Upper lobe of left lung (tissue), 6 donors: ENCODE data around the gene NT5M. TPM values are rescaled to one million over a fixed set of nuclear protein-coding genes. Genes with fewer than 3 reads are reported as not detected.

Source experiments
- ATAC-seq, 2 donors: fragments of 200-7000 bp; cut with Tn5 transposase; one replicate each; pipeline ENCODE4 v1.9.1; 2022; ENCODE audit warnings: mild to moderate bottlenecking in 2 of 2, moderate library complexity in 2 of 2; ENCODE audit not compliant: low FRiP score in 2 of 2
- DNase-seq, 2 donors: peaks; one replicate each; pipeline ENCODE4 v3.0.0-alpha.2; 2019 to 2020
- H3K27ac ChIP-seq, 4 donors: fragments of 200-600 bp; sonication (generic); one replicate each; pipeline ENCODE4 v1.5.1; 2016 to 2019
- H3K27me3 ChIP-seq, 4 donors: fragments of 200-600 bp; sonication (generic); one replicate each; pipeline ENCODE4 v1.5.1; 2017 to 2019
- H3K36me3 ChIP-seq, 4 donors: fragments of 200-600 bp; sonication (generic); one replicate each; pipeline ENCODE4 v1.5.1; 2016 to 2019
- H3K4me1 ChIP-seq, 4 donors: fragments of 200-600 bp; sonication (generic); one replicate each; pipeline ENCODE4 v1.5.1; 2018 to 2019
- H3K4me3 ChIP-seq, 4 donors: fragments of 200-600 bp; sonication (generic); one replicate each; pipeline ENCODE4 v1.5.1; 2017 to 2019; ENCODE audit warnings: mild to moderate bottlenecking in 2 of 4, moderate library complexity in 1 of 4
- H3K9me3 ChIP-seq, 4 donors: fragments of 200-600 bp; sonication (generic); one replicate each; pipeline ENCODE4 v1.5.1; 2018 to 2019
- EP300 ChIP-seq, 4 donors: sonication (generic); formaldehyde crosslinking; IDR thresholded peaks; one replicate each; pipeline ENCODE4 v1.5.1; 2017; ENCODE audit warnings: antibody characterized with exemption in 4 of 4, control low read depth in 2 of 4
- POLR2A ChIP-seq, 4 donors: fragments of 450-650 bp; IDR thresholded peaks; one replicate each; pipeline ENCODE4 v1.5.1; 2016 to 2017; ENCODE audit warnings: antibody characterized with exemption in 4 of 4, mild to moderate bottlenecking in 2 of 4
- POLR2AphosphoS5 ChIP-seq, 2 donors: sonication (generic); formaldehyde crosslinking; IDR thresholded peaks; one replicate each; pipeline ENCODE4 v1.5.1; 2017; ENCODE audit warnings: antibody characterized with exemption in 2 of 2
- WGBS, 2 donors: methylation state at CpG; one replicate each; pipeline ENCODE4 v1.1.5; 2017 to 2018; 5-methylcytosine and 5-hydroxymethylcytosine counted together
- total RNA-seq, 6 donors: library from RNA; depleted of rRNA in 4 of 6; stranded (reverse); fragments of >200 nt in 4 of 6; gene quantifications; one replicate each; pipeline versions ENCODE4 v1.1.0 to v1.2.1, GENCODE V29; 2016 to 2021
- TF ChIP-seq, protein P1 (sequence below), 6 experiments: fragments of 450-650 bp in 4 of 6; fragments of 200-600 bp in 2 of 6; sonication (generic) in 2 of 6; IDR thresholded peaks; one replicate each; pipeline ENCODE4 v1.5.1; 2016 to 2019; ENCODE audit warnings: antibody characterized with exemption in 6 of 6
- donor health status: DM: no; HTN: no; CAD: no; lungs with moderate emphysema.
- donor health status: DM: no; HTN: yes; CAD: no; lungs with severe emphysema.

The NT5M gene
- total RNA-seq, 6 donors from 2014 or later: 1.2 to 3.7 (median 1.8) TPM

DNA sequence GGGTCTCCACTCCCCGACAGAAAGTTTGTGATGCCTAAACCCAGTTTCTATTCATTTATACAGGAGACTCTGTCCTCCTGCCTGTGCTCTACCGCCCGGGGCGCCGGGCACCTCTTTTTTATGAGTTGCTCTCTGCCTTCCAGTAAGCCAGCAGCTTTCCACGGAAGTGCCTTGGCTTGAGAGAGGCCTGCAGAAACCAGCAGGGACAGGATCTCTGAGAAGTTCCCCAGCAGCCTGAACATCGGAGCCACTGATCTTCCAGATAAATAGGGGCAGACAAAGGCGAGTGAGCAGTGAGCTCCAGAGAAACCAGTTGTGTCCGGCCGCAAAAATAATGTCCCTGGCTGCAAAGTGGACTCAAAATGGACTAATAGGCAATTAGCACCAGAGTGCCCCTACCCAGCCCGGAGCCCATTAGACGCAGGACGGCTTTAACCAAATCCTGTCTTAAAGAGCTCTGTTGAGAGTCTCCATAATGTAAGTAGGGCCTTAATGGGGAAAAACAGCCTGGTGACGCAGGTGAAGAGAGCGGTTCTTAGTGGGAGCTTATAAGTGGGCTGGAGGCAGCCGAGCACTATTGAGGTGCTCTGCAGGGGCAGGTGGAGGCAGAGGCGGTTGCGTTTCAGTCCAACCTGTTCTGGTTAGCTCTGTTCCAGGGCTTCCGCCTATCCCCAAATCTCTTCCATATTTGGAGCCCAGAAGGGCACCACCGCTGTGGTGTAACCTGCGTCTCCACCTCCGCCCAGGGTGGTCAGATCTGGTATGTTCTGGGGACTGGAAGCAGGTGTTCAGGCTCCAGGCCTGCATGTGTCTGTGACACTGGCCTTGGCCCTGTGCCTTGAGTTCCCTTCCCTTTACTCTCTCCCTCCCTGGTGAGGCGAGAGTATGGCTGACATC is 74.1 kb downstream of the NT5M start:
- TF ChIP-seq POLR2A (IDR thresholded peaks at IDR 0.05) (peak in 1 of 4 donors; percentile 41), POLR2AphosphoS5 (IDR thresholded peaks at IDR 0.05) (peak in 1 of 2 donors; percentile 28)
- TF ChIP-seq, protein P1, sequence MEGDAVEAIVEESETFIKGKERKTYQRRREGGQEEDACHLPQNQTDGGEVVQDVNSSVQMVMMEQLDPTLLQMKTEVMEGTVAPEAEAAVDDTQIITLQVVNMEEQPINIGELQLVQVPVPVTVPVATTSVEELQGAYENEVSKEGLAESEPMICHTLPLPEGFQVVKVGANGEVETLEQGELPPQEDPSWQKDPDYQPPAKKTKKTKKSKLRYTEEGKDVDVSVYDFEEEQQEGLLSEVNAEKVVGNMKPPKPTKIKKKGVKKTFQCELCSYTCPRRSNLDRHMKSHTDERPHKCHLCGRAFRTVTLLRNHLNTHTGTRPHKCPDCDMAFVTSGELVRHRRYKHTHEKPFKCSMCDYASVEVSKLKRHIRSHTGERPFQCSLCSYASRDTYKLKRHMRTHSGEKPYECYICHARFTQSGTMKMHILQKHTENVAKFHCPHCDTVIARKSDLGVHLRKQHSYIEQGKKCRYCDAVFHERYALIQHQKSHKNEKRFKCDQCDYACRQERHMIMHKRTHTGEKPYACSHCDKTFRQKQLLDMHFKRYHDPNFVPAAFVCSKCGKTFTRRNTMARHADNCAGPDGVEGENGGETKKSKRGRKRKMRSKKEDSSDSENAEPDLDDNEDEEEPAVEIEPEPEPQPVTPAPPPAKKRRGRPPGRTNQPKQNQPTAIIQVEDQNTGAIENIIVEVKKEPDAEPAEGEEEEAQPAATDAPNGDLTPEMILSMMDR (IDR thresholded peaks at IDR 0.05): no peak
- no peak overlapping the region for H3K4me3 ChIP-seq
- 75 to 81% methylated on average over 20 to 23 of the region's 23 CpGs for WGBS, 2 donors
- no peaks in the 10 kb centered on the region for H3K9me3 ChIP-seq
- H3K27ac ChIP-seq: peak overlapping the region; percentile 64 to 83 (median 72)
- H3K4me1 ChIP-seq: peaks cover 8 to 39% (median 22%) of the 10 kb centered on the region in 4 donors
- no peaks in the 10 kb centered on the region for H3K36me3 ChIP-seq
- peak; percentile 41 to 85 for ATAC-seq
- peak in 1 of 2 donors; percentile 86 for DNase-seq
- no peaks in the 10 kb centered on the region for H3K27me3 ChIP-seq

DNA sequence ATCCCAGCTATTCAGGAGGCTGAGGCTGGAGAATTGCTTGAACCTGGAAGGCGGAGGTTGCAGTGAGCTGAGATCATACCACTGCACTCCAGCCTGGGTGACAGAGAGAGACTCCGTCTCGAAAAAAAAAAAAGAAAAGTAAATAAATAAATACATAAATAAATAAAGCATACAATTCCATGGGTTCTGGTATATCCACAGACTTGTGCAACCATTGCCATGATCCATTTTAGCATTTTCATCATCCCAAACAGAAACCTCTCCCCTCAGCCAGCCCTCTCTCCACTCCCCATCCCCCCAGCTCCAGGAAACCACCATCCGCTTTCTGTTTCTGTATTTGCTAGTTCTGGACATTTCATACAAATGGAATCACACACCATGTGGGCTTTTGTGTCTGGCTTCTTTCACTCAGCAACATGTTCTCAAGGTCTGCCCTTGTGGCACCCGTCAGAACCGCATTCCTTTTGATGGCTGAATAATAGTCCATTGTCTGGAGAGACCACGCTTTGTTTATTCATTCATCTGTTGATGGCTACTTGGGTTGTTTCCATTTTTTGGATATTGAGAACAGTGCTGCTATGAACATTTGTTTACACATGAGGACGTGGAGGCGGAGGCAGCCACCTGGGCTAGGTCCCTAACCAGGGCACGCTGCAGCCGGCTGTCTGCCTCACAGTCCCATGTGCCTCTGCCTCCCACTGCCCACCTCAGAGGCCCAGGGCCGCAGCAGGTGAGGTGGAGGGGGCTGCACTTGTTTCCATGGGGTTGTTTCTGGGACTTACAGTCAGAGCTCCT is 76.2 kb downstream of the NT5M start:
- DNase-seq: no peak
- no peak for ATAC-seq
- Histone ChIP-seq H3K27ac (no peak overlapping the region), H3K4me1 (peaks cover 8 to 34% (median 22%) of the 10 kb centered on the region in 4 donors), H3K4me3 (no peak overlapping the region), H3K36me3 (no peaks in the 10 kb centered on the region), H3K27me3 (no peaks in the 10 kb centered on the region), H3K9me3 (no peaks in the 10 kb centered on the region)
- TF ChIP-seq POLR2A (IDR thresholded peaks at IDR 0.05) (no peak), EP300 (IDR thresholded peaks at IDR 0.05) (no peak), POLR2AphosphoS5 (IDR thresholded peaks at IDR 0.05) (no peak)
- TF ChIP-seq, protein P1 (IDR thresholded peaks at IDR 0.05): no peak
- 59 to 70% methylated on average over 11 to 12 of the region's 12 CpGs for WGBS, 2 donors

DNA sequence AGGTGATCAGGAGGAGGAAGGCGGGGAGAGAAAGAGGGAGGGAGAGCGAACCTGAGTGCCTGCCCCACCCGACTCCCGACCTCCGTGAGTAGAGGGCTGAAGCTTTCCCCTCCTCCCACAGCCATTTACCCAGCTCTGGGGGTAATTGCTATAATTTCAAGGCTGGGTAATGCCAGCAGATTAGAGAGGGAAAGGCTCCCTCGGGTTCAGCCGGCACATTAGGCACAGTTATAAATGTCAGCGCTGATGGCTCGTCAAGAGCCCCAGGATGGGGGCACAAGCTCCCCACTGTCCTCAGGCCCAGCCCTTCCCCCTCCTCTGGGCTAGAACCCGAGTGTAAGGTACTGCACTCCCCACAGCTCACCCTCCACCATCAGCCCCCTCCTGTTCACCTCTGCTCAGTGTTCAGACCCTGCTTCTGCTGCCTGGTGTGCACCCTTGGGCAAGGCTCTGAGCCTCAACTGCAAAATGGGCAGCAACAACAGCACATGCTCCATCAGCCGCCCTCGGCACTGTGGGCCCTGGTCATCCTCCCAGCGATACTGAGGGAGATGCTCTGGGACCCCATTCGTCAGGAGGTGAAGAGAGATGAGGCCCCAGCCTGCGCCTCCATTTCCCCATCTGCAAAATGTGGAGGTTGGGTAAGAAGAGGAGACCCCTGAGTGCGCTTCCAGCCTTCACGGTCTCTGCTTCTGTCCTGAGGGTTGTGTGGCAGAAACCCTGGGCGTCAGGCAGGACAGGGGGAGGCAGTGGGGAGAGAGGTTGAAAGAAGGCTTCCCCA is 77.2 kb downstream of the NT5M start:
- Histone ChIP-seq H3K4me3 (no peak overlapping the region), H3K36me3 (no peaks in the 10 kb centered on the region), H3K27me3 (no peaks in the 10 kb centered on the region), H3K4me1 (peaks cover 8 to 26% (median 22%) of the 10 kb centered on the region in 4 donors), H3K9me3 (no peaks in the 10 kb centered on the region), H3K27ac (no peak overlapping the region)
- DNase-seq: no peak
- TF ChIP-seq, protein P1 (IDR thresholded peaks at IDR 0.05): no peak
- TF ChIP-seq POLR2AphosphoS5 (IDR thresholded peaks at IDR 0.05) (no peak), POLR2A (IDR thresholded peaks at IDR 0.05) (no peak), EP300 (IDR thresholded peaks at IDR 0.05) (no peak)
- ATAC-seq: no peak
- WGBS, 2 donors: 80% methylated on average over 13 to 18 of the region's 18 CpGs

DNA sequence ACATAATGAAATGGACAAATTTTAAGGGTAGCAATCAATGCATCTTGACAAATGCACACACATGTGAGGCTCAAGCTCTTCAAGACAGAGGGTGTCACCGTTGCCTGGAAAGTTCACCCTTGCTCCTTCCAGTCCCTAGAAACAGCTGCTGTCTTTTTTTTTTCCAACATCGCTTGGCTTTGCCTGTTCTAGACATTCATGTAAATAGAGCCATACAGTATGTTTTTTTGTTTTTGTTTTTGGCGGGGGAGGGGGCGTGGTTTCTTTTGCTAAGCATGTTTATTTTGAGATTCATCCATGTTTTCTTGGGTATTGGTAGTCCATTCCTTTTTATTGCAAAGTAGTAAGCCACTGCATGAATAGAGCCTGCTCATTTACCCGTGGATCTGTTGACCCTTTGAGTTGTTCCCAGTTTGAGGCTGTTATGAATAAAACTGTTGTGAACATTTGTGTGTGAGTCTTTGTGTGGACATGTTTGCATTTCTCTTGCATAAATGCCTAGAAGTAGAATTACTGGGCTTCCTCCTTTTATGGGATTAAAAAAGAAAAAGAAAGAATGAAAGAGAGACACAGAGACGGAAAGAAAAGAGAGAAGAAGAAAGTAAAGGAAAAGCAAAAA is 78.4 kb downstream of the NT5M start:
- 67 to 73% methylated on average over 6 of the region's 6 CpGs for WGBS, 2 donors
- DNase-seq: no peak
- H3K27ac ChIP-seq: no peak overlapping the region
- TF ChIP-seq POLR2A (IDR thresholded peaks at IDR 0.05) (no peak), POLR2AphosphoS5 (IDR thresholded peaks at IDR 0.05) (no peak), EP300 (IDR thresholded peaks at IDR 0.05) (no peak)
- TF ChIP-seq, protein P1 (IDR thresholded peaks at IDR 0.05): no peak
- no peak overlapping the region for H3K4me3 ChIP-seq
- no peaks in the 10 kb centered on the region for H3K36me3 ChIP-seq
- H3K27me3 ChIP-seq: no peaks in the 10 kb centered on the region
- H3K4me1 ChIP-seq: peaks cover 8 to 15% (median 12%) of the 10 kb centered on the region in 4 donors
- ATAC-seq: no peak
- no peaks in the 10 kb centered on the region for H3K9me3 ChIP-seq
